ENCODE results near the gene ARL11.
"Not testable (repeated sequence)": the region's sequence is repeated elsewhere in the genome, so short reads cannot be mapped to it uniquely, and the experiment has no call there.

Gene ARL11

DNA sequence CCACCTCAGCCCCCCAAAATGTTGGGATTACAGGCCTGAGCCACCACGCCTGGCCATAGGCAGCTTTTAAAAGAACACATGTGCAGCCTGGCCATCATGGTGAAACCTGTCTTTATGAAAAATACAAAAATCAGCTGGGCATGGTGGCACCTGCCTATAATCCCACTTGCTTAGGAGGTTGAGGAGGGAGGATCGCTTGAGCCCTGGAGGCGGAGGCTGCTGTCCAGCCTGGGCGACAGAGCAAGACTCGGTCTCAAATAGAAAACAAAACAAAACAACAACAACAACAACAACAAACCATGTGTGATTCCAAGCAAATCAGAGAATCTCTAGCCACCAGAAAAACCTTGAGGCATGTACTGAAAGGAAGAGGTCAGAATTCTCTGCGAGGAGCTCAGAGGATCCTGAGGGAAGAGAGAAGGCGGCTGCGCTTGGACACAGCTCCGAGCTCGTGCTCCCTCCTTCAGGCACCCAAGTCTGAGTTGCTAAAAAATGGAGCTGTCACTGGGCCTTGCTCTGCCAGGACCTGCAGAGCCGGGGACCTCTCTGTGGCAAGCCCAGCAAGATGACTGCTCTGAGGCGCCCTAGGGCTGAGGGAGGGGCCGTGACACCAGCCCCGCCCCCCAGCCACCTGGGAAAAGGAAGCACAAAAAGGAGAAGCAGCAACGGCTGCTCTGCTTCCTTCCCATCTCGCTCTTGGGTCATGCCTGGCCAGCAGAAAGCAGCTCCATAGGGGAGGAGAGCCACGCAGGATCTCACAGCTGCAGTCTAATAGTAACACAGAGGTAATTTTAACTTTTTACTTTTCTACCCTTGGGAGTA lies at the start of gene ARL11:
Gene ARL11, plus strand, starts transcription at position 677 of the 822 bp plus-strand sequence. CDS start 1,941 bp downstream, outside the sequence.
- no peak for DNase-seq (ENCODE audit: low read depth)

DNA sequence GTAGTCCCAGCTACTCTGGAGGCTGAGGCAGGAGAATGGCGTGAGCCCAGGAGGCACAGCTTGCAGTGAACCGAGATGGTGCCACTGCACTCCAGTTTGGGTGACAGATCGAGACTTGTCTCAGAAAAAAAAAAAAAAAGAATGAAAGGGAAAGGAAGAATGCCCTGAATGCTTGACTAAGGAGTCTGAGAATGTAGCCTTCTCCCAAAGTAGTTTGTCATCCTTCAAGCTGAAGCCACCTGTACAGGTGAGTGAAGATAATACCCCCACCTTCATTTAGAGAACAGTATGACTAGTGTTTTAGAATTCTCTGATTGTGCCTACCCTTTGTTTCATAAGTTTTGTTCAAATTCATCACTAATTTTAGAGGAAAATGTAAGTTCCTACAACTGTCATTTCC lies 48.8 kb upstream of the ARL11 start:
- DNase-seq (ENCODE audit: low read depth), result no peak

DNA sequence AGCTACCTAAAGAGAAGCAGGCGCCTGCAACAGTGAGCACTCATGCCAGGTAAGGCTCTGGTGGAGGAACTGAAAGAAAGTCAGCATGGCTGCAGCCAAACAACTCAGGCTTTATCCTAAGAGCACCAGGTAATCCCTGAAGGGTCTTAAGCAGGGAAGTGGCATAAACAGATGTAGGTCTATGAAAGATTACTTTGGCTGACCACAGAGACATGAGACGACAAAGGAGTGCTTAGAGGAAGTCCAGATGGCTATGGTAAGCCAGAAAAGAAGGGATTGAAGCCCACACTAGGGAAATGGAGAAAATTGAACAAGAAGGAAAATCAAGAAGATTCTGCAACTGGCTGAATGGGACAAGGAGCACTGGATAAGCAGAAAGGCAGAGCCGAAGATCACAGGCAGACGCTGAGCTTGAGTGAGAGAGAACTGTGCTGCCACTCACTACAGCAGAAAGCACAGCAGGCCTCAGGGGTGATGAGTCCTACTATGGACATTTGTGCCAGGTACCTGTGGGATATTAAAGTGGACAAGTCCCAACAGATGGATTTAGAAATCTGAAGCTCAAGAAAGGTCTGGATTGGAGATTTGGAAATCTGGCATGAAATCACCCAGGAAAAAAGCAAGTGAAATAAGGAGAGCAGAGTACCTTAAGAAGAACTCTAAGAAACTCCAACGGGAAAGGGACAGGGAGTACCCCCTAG lies 47.2 kb upstream of the ARL11 start:
- no peak for DNase-seq (ENCODE audit: low read depth)

DNA sequence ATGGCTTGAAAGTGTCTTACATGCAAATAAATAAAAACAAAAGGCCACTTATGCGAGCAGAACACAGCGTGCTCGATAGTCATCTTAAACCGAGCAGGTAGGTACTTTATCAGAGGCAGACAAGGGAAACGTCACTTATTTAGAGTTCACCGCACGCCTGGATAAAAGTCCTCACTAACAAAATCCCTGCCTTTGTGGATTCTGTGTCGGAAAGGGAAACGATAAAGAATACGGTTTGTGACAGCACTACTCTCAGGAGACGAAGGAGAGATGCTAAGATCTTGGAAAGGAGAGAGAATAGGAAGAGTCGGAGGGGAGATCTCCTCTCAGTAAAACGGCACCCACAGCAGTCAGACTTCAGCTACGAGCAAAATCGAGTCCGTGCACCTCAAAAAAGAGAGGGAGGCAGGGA lies 43.5 kb upstream of the ARL11 start:
- DNase-seq (ENCODE audit: low read depth), result peak; percentile 19

GRCh38 chr13:49585220-49586157 lies 42.8 kb upstream of the ARL11 start, which contains the start of gene RCBTB1:
TSS of gene RCBTB1 (minus strand) at chr13:49585558. CDS start at chr13:49567279, 18,279 bp downstream.
- peak; percentile 74 for DNase-seq (ENCODE audit: low read depth)

DNA sequence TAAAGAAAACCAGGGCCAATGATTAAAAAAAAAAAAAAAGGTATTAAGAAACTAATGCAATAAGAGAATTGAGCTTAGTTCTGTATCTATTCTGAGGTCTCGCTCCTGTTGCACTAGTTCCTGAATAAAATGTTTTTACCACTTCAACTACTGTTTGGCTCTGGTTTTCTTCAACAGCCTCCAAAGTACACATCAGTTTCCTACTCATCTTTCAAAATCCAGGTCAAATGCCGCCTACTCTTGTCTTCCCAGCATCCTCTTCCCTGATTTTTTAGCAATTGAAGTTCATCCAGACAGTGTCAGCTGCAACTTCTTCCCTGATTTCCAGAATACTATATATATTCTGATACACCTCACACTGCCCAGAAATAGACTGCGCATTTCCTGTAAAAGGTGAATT lies 41.6 kb upstream of the ARL11 start:
- no peak for DNase-seq (ENCODE audit: low read depth)

DNA sequence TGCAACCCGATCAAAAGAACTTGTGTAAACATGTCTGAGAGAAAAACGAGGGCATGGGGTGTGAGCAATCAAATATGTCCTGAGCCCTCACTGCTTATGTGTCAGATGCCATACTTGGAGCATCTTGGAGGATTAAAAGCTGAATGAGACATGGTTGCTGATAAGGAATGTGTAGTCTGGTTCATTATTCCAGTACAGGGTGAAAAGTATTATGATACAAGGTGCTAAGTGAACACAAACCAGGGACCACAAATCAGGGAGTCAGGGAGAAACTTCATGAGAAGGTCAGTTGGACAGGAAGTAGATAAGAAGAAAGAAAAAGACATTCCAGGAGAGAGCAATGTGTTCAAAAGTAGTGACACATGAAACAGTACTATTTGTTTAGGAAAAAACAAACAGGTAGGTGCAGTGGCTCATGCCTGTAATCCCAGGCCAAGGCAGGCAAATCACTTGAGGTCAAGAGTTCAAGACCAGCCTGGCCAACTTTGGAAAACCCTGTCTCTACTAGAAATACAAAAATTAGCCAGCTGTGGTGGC lies 40.9 kb upstream of the ARL11 start:
- peak; percentile 51 for DNase-seq (ENCODE audit: low read depth)

- DNase-seq (ENCODE audit: low read depth), result not testable (repeated sequence)
Measured at GRCh38 chr13:49590714-49591113, 37.6 kb upstream of the ARL11 start.

- DNase-seq (ENCODE audit: low read depth), result not testable (repeated sequence)
Measured at GRCh38 chr13:49593876-49594275, 34.4 kb upstream of the ARL11 start.

- DNase-seq (ENCODE audit: low read depth), result no peak
Measured at GRCh38 chr13:49594576-49594975, 33.7 kb upstream of the ARL11 start.

GRCh38 chr13:49596221-49596620 lies 32.1 kb upstream of the ARL11 start:
- no peak for DNase-seq (ENCODE audit: low read depth)

GRCh38 chr13:49597043-49597641 lies 31.2 kb upstream of the ARL11 start:
- no peak for DNase-seq (ENCODE audit: low read depth)

DNA sequence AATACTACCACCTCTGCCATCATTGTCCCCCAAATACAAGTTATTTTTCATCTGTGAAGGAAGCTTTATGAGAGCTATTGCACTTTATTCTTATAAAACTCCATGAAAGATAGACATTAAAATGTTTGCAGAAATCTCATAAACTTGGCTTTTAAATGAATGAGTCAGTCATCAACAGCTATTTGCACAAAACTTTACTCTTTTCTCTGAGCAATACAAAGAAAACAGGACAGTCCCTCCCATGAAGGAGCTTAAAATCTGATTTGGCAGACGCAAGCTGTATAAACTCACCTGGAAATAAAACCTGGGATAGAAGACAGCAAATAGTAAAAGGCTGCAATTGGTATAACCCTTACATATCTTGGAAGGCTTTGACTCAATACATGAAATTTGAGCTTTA lies 26.3 kb upstream of the ARL11 start:
- DNase-seq (ENCODE audit: low read depth), result no peak

- DNase-seq (ENCODE audit: low read depth), result not testable (repeated sequence)
Measured at GRCh38 chr13:49602615-49603014, 25.7 kb upstream of the ARL11 start.

GRCh38 chr13:49604570-49604969 lies 23.7 kb upstream of the ARL11 start:
- DNase-seq (ENCODE audit: low read depth), result no peak

DNA sequence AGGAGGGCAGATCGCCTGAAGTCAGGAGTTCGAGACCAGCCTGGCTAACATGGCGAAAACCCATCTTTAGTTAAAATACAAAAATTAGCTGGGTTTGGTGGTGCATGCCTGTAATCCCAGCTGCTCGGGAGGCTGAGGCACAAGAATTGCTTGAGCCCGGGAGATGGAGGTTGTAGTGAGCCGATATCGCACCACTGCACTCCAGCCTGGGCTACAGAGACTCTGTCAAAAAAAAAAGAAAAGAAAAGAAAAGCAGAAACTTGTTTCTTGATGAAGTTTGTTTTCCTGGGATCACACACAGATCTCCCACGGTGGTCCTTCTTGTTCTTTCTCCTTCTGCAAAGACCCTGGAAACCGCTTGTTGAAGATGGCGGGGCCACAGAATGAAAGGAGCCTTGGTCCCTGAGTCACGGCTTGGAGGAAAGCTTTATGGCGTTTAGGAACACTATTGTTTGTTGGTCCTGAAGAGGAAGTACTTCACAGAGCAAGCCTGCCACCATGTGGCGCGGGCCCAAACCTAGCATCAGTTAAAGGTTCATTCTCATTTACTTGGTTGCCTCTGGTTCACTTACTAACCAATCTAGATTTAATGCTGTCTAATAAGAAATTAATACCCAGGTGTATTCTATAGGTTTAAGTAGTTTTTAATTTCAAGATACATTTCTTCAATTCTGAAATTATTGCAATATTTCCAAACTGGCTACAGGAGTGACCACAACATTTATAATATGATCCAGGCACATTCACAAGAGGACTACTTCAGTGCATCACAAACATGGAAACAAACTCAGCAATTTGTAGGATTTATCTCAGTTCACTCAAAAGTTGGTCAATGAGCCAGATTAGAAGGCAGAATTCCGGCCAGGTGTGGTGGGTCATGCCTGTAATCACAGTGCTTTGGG lies 21.3 kb upstream of the ARL11 start:
- peak; percentile 87 for DNase-seq (ENCODE audit: low read depth)

- no peak for DNase-seq (ENCODE audit: low read depth)
Measured at GRCh38 chr13:49607761-49608160, 20.5 kb upstream of the ARL11 start.

DNA sequence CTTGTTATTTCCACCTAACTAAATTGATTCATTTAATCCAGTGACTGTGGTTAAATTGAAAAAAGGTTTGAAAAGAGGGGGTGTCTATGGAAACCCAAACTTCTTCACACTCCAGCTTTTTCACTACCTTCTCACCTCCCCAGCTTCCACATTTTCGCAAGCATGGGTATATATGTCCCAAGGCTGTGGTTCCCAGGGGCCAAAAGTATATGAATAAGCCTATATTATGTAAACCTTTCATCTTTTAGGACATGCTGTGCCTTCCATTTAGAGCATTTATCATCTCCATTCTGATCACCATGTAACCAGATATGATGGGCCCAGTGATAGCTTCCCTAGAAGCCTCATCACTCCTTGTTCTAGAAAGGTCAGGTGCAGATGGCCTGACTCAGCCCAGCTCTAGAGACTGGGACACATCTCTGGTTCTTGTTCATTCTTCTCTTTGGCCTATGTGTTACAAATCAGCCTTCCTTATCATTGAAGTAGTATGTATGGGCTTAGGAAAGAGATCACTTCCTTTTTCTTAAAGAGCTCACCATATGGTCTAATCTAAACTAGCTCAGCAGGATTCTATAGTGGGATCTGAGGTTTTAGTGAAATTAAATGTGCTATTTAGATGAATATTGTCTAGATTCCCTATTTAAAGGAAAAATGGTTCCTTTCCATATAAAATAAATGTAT lies 19.5 kb upstream of the ARL11 start:
- DNase-seq (ENCODE audit: low read depth), result no peak

DNA sequence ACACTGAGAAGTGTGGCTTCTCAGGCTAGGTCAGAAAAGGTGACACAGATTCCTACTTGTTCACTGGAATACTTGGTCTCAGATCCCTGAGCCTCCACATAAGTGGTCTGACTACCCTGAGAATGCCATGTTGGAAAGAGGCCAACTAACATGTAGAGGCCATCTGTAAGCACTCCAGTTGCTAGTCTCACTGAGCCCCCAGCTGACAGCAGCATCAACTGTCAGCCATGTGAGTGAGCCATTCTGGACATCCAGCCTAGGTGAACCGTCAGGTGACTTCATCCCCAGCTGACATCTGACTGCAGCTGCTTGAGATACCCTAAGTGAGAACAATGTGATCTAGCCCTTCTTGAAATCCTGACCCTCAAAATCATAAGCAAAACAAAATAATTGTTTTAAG lies 18.1 kb upstream of the ARL11 start:
- no peak for DNase-seq (ENCODE audit: low read depth)

GRCh38 chr13:49612042-49612441 lies 16.3 kb upstream of the ARL11 start:
- not testable (repeated sequence) for DNase-seq (ENCODE audit: low read depth)
